ENCODE results near the gene DNAJC18. TPM values are rescaled to one million over a fixed set of nuclear protein-coding genes. Genes with fewer than 3 reads are reported as not detected.

The DNAJC18 gene
- total RNA-seq, 1 donor from 2014 or later: 27.0 TPM

DNA sequence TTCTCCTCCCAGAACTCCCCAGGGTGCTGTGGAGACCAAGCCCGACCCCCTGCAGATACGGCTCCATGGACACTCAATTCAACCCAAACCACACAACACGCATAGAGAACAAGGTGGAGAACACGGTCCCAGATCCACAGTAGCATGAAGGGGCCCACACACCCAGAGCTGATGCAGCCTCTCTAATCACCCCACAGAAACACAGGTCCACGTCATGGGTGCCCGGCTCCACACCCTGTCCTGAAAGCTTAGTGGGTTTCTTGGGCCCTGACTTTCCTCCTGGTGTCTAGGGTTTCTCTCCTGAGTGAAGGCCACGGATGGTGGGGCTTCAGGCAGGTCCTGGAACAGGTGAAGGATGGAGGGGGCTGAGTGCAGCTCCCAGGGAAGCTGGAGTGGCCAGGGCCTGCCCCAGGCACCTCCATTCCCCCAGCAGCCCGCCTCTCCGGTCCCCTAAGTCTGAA lies 54.7 kb downstream of the DNAJC18 start:
- DNase-seq (ENCODE audit: low spot score): peak; percentile 62

DNA sequence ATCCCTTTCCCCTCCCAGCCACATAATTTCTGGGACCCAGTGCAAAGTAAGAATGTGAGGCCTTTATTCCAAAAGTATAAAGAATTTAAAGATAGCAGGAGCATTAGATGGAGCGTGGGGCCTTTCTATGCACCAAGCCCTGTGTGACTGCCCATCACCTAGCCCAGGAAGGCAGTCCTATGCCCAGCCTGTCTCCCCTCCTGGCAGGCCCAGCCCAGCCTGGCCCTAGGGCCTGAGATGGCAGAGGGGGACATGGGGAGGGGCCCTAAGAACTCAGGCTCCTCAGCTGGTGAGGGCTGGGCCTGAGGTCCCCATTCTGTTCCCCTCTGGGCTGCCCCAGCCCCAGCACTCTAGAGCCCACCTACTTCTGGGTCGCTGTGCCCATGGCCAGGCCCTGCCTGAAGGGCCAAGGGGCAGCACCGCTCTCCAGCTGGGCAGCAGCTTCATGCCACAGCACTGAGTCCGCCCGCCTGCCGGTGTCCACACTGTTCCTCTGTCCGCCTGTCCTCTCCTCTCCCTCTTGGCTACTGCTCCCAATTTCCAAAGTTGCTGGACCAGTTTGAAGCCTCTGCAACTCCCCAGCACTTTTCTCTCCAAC lies 55.2 kb downstream of the DNAJC18 start:
- peak; percentile 84 for DNase-seq (ENCODE audit: low spot score)
- peaks cover 5% of the 10 kb centered on the region for H3K4me1 Mint-ChIP-seq (ENCODE audit: low read depth)
- H3K4me3 Mint-ChIP-seq (ENCODE audit: unreplicated experiment): no peak overlapping the region
- no peaks in the 10 kb centered on the region for H3K9me3 Mint-ChIP-seq (ENCODE audit: low read depth)
- H3K27ac Mint-ChIP-seq (ENCODE audit: unreplicated experiment): no peak overlapping the region
- TF ChIP-seq, protein P1, sequence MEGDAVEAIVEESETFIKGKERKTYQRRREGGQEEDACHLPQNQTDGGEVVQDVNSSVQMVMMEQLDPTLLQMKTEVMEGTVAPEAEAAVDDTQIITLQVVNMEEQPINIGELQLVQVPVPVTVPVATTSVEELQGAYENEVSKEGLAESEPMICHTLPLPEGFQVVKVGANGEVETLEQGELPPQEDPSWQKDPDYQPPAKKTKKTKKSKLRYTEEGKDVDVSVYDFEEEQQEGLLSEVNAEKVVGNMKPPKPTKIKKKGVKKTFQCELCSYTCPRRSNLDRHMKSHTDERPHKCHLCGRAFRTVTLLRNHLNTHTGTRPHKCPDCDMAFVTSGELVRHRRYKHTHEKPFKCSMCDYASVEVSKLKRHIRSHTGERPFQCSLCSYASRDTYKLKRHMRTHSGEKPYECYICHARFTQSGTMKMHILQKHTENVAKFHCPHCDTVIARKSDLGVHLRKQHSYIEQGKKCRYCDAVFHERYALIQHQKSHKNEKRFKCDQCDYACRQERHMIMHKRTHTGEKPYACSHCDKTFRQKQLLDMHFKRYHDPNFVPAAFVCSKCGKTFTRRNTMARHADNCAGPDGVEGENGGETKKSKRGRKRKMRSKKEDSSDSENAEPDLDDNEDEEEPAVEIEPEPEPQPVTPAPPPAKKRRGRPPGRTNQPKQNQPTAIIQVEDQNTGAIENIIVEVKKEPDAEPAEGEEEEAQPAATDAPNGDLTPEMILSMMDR (IDR thresholded peaks at IDR 0.05): no peak
- no peaks in the 10 kb centered on the region for H3K36me3 Mint-ChIP-seq (ENCODE audit: low read depth)
- no peaks in the 10 kb centered on the region for H3K27me3 Mint-ChIP-seq (ENCODE audit: low read depth)

More for the DNA sequence above, 54.7 kb downstream of the DNAJC18 start:
- Mint-ChIP-seq H3K9me3 (ENCODE audit: low read depth) (no peaks in the 10 kb centered on the region), H3K4me1 (ENCODE audit: low read depth) (peaks cover 5% of the 10 kb centered on the region), H3K27ac (ENCODE audit: unreplicated experiment) (no peak overlapping the region), H3K36me3 (ENCODE audit: low read depth) (no peaks in the 10 kb centered on the region), H3K4me3 (ENCODE audit: unreplicated experiment) (no peak overlapping the region), H3K27me3 (ENCODE audit: low read depth) (no peaks in the 10 kb centered on the region)
- TF ChIP-seq, protein P1 (IDR thresholded peaks at IDR 0.05): no peak

DNA sequence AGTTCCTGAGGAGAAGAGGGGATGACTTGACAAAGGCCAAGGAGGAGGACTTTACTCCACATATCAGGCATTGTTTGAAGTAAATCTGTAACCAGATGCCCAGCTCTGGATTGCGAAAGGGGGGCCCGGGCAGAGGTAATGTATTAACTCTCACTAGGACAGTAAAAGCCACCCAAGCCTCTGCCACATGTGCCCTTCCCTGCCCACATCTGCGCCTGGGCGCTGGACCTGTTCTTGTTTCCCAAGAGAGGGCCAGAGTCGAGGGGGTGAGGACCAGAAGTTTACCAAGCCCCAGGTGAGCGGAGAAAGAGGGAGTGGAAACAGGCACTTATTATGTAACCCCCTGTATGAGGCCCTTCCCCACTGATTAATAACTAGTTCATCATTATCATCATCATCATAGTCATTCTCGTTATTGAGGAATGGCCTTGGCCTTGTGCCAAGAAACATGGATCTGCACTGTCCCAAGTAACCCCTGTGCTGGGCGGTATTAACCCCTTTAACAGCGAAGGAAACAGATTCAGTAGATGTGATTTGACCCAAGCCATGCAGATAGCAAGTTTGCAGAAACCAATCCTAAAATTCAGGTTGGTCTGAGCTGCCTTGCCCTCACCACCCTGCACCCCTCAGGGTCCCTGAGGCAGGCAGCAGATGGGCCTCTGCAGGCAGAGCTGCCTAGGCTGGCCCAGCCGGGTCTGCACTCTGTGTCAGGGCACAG lies 55.9 kb downstream of the DNAJC18 start, which contains the start of gene SLC23A1:
TSS of gene SLC23A1 (minus strand) at position 23 of the 718 bp plus-strand sequence. CDS start 44 bp downstream, outside the sequence.
- Mint-ChIP-seq H3K27ac (ENCODE audit: unreplicated experiment) (no peak within 1 kb of the TSS), H3K36me3 (ENCODE audit: low read depth) (no peaks in the 10 kb centered on the region), H3K4me1 (ENCODE audit: low read depth) (peaks cover 5% of the 10 kb centered on the region), H3K9me3 (ENCODE audit: low read depth) (no peaks in the 10 kb centered on the region), H3K27me3 (ENCODE audit: low read depth) (no peaks in the 10 kb centered on the region), H3K4me3 (ENCODE audit: unreplicated experiment) (no peak within 1 kb of the TSS)
- peak; percentile 28 for DNase-seq (ENCODE audit: low spot score)
- TF ChIP-seq, protein P1 (IDR thresholded peaks at IDR 0.05): no peak

DNA sequence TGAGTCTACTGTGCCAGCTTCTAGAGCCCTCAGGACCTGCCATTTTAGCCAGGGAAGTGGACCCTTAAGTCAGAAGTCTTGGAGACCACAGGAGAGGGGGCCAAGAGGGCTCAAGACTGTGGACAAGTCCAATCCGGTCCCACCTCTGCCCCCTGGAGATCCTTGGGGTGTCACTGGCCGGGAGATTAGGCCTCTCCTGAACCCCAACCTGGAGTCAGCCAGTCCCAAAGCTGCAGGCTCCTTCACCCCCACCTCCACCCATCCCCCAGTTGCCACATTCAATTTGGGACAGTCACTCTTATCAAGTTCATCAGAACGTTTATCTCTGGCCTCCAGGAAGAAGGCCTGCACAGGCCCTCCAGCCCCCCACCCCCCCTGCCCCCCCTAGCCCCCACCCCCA lies 56.5 kb downstream of the DNAJC18 start:
- Mint-ChIP-seq H3K4me1 (ENCODE audit: low read depth) (no peaks in the 10 kb centered on the region), H3K27ac (ENCODE audit: unreplicated experiment) (no peak overlapping the region), H3K36me3 (ENCODE audit: low read depth) (no peaks in the 10 kb centered on the region), H3K4me3 (ENCODE audit: unreplicated experiment) (no peak overlapping the region), H3K9me3 (ENCODE audit: low read depth) (no peaks in the 10 kb centered on the region), H3K27me3 (ENCODE audit: low read depth) (no peaks in the 10 kb centered on the region)
- TF ChIP-seq, protein P1 (IDR thresholded peaks at IDR 0.05): no peak
- DNase-seq (ENCODE audit: low spot score): no peak

DNA sequence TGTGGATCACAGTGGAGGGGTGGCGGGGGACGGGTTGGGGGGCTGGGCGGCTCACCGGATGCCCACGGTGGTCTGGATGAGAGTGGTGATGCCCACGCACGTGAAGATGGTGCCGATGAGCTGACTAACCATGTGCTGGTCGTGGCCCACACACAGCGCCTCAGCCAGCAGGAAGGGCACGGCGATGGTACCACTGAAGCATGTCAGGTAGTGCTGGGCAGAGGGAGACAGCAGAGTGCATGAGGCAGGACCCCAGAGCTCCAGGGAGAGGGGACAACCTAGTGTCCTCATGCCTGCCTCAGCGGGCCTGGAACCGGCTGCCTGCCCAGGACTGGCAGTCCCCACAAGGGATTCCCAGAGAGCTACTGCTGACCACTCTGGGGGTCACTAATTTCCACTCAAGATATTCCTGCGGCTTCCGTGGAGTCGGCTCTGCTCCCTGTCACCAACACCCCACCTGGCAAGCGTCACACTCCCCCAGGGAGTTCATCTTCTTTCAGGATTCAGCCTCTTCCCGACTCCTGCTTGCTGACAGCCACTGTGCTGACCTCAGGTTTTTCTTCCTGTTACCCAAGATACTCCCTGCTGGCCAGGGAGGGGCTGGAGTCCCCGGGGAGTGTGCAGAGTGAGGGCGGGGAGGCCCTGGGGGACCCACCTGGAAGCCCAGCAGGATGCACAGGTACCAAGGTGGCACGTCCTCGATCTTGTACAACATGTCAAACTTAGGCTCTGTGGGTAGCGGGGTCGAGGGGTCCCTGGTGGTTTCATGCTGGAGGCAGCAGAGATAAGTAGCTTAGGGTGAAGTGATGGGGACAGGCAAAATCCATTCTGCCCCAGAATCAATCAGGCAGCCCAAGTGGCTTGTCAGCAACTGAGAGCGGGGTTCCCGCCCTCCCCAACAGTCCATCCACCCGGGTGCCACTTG lies 57.2 kb downstream of the DNAJC18 start:
- no peak overlapping the region for H3K4me3 Mint-ChIP-seq (ENCODE audit: unreplicated experiment)
- no peaks in the 10 kb centered on the region for H3K9me3 Mint-ChIP-seq (ENCODE audit: low read depth)
- TF ChIP-seq, protein P1 (IDR thresholded peaks at IDR 0.05): no peak
- no peaks in the 10 kb centered on the region for H3K36me3 Mint-ChIP-seq (ENCODE audit: low read depth)
- H3K27ac Mint-ChIP-seq (ENCODE audit: unreplicated experiment): no peak overlapping the region
- H3K4me1 Mint-ChIP-seq (ENCODE audit: low read depth): no peaks in the 10 kb centered on the region
- peak; percentile 79 for DNase-seq (ENCODE audit: low spot score)
- no peaks in the 10 kb centered on the region for H3K27me3 Mint-ChIP-seq (ENCODE audit: low read depth)

Data from chondrocyte (in vitro differentiated cells).